K562 (cell line): ENCODE data around the gene GNAI2. TPM values are rescaled to one million over a fixed set of nuclear protein-coding genes. Genes with fewer than 3 reads are reported as not detected.
A peak's percentile ranks its signal among the peaks of the same experiment; 100 is the strongest.

Source experiments
- ATAC-seq: fragments of 200-7000 bp; cut with Tn5 transposase; 3 replicates; pipeline ENCODE4 v1.9.1; 2020; ENCODE audit warnings: moderate library complexity
- BruUV-seq: library from RNA; stranded (reverse); fragments of 400-500 nt; replicated peaks from 2 replicates; lab custom pipeline; 2021; lab: Mats Ljungman, UMichigan
- CTCF ChIA-PET: fragments of 300-600 bp; formaldehyde crosslinking; extraction: SDS; loops from one replicate; lab custom pipeline; 2021; ENCODE audit warnings: low intra/inter-chr PET ratio; lab: Yijun Ruan, JAX
- POLR2A ChIA-PET: fragments of 300-600, 350-650 bp; sonication (Branson Sonifier 250); formaldehyde crosslinking; extraction: SDS; loops from one replicate; lab custom pipeline; 2021; ENCODE audit warnings: antibody characterized with exemption, inconsistent platforms; lab: Yijun Ruan, JAX
- DNase-seq, 4 experiments: peaks; one replicate each; pipeline versions ENCODE4 v3.0.0 to v3.0.0-alpha.2; 2011 to 2018; ENCODE audit warnings: low spot score in 3 of 4, mixed read lengths in 3 of 4; ENCODE audit errors: extremely low read depth in 1 of 4
- FAIRE-seq: peaks from 2 replicates; lab custom pipeline; 2011; peaks lifted over from hg19 to GRCh38; lab: Jason Lieb, UNC
- H2AFZ ChIP-seq: 2 replicates; pipeline ENCODE4 v1.6.0; 2011; ENCODE audit warnings: low read depth, low read length, control low read depth, inconsistent platforms
- H3K27ac ChIP-seq: fragments of 200-600 bp; 3 replicates; pipeline ENCODE4 v1.8.0; 2011; ENCODE audit warnings: low read depth, mild to moderate bottlenecking, control low read depth, inconsistent platforms, low read length, moderate library complexity, mixed read lengths; ENCODE audit errors: extremely low read depth
- H3K27me3 ChIP-seq, 2 experiments: fragments of 300-600 bp in 1 of 2; 2 replicates in 1 of 2; 3 replicates in 1 of 2; pipeline versions ENCODE4 v1.6.0 to v1.8.0; 2011; ENCODE audit warnings: inconsistent platforms in 2 of 2, low read length in 2 of 2, mild to moderate bottlenecking in 1 of 2, mixed read lengths in 1 of 2, moderate library complexity in 1 of 2; ENCODE audit not compliant: control insufficient read depth in 2 of 2, insufficient read depth in 2 of 2
- H3K36me3 ChIP-seq: fragments of 300-600 bp; 3 replicates; pipeline ENCODE4 v1.8.0; 2011; ENCODE audit warnings: mild to moderate bottlenecking, low read length, inconsistent platforms; ENCODE audit not compliant: control insufficient read depth, insufficient read depth
- H3K4me1 ChIP-seq, 2 experiments: fragments of 200-600 bp in 1 of 2; replicated peaks in 1 of 2; 2 replicates in 1 of 2; 3 replicates in 1 of 2; pipeline versions ENCODE4 v1.5.1 to v1.8.0; 2011; ENCODE audit warnings: inconsistent platforms in 2 of 2, low read length in 2 of 2, mild to moderate bottlenecking in 1 of 2, mixed read lengths in 1 of 2, moderate library complexity in 1 of 2; ENCODE audit not compliant: control insufficient read depth in 2 of 2, insufficient read depth in 2 of 2
- H3K4me2 ChIP-seq: 2 replicates; pipeline ENCODE4 v1.6.1; 2011; ENCODE audit warnings: low read length, control low read depth, inconsistent platforms, mixed read lengths; ENCODE audit not compliant: insufficient read depth
- H3K4me3 ChIP-seq: fragments of 200-600 bp; sonication (generic), shearing (Covaris generic); 2 replicates; pipeline ENCODE4 v1.5.1; 2016; ENCODE audit warnings: control low read depth, inconsistent platforms
- H3K79me2 ChIP-seq: fragments of 200-600 bp; 3 replicates; pipeline ENCODE4 v1.8.0; 2011; ENCODE audit warnings: low read length, inconsistent platforms; ENCODE audit not compliant: control insufficient read depth, insufficient read depth
- H3K9ac ChIP-seq, 2 experiments: 2 replicates each; pipeline versions ENCODE4 v1.6.0 to v1.6.1; 2011; ENCODE audit warnings: low read depth in 2 of 2, low read length in 2 of 2, control low read depth in 1 of 2, inconsistent platforms in 1 of 2, mild to moderate bottlenecking in 1 of 2, mixed read lengths in 1 of 2; ENCODE audit not compliant: insufficient read depth in 1 of 2
- H3K9me1 ChIP-seq: one replicate; pipeline ENCODE4 v1.6.0; 2011; ENCODE audit warnings: inconsistent platforms, mild to moderate bottlenecking, low read length, moderate library complexity; ENCODE audit not compliant: control insufficient read depth, insufficient read depth
- H3K9me3 ChIP-seq: replicated peaks from 2 replicates; pipeline ENCODE4 v1.5.1; 2011; ENCODE audit warnings: low read depth, low read length, inconsistent platforms; ENCODE audit not compliant: control insufficient read depth, insufficient read depth
- H4K20me1 ChIP-seq: replicated peaks from 2 replicates; pipeline ENCODE4 v1.6.1; 2011; ENCODE audit warnings: low read length, inconsistent platforms, mixed read lengths; ENCODE audit not compliant: control insufficient read depth, insufficient read depth
- MAX ChIP-seq: sonication (generic); formaldehyde crosslinking; IDR thresholded peaks from 2 replicates; pipeline ENCODE4 v1.9.0; 2022; ENCODE audit warnings: mild to moderate bottlenecking, missing genetic modification reagents
- MTA3 ChIP-seq: fragments of 450-650 bp; formaldehyde crosslinking; IDR thresholded peaks from 2 replicates; pipeline ENCODE4 v1.6.1; 2017; ENCODE audit warnings: mild to moderate bottlenecking, borderline replicate concordance
- POLR3A ChIP-seq: IDR thresholded peaks from 2 replicates; pipeline ENCODE4 v1.6.1; 2011; ENCODE audit warnings: borderline replicate concordance, mild to moderate bottlenecking, moderate library complexity; ENCODE audit not compliant: insufficient read length, insufficient read depth; ENCODE audit errors: extremely low read depth
- ZBTB12 ChIP-seq: fragments of 250-450 bp; sonication (Bioruptor Pico); IDR thresholded peaks from 2 replicates; pipeline ENCODE4 v1.4.0; 2020
- ZNF121 ChIP-seq: sonication (generic); formaldehyde crosslinking; conservative IDR thresholded peaks from 2 replicates; pipeline ENCODE4 v1.8.0; 2022; ENCODE audit warnings: missing genetic modification reagents
- WGBS: fragments of 100-300 bp; shearing (Covaris generic); methylation state at CpG from one replicate; pipeline ENCODE4 v1.1.6; 2016; ENCODE audit warnings: low coverage, mixed read lengths; ENCODE audit not compliant: insufficient coverage; ENCODE audit errors: missing lambda C conversion rate; 5-methylcytosine and 5-hydroxymethylcytosine counted together
- in situ Hi-C: fragments of 300-500 bp; cut with MboI; formaldehyde crosslinking; loops from 4 replicates; pipeline ENCODE4 v1.15.0; 2018; ENCODE audit warnings: inconsistent platforms, mixed read lengths
- intact Hi-C: fragments of 100-400 bp; cut with micrococcal nuclease; formaldehyde crosslinking; loops from 2 replicates; pipeline ENCODE4 v1.14.2; 2022
- polyA plus RNA-seq, 8 experiments: library from polyadenylated mRNA; depleted of rRNA in 4 of 8; stranded (reverse) in 5 of 8; unstranded in 3 of 8; fragments of >200 nt; fragmentation: Nextera tagmentation in 2 of 8; fragmentation: Illumina TruSeq in 1 of 8; extraction: Ambion mirVana in 2 of 8; extraction: Trizol in 1 of 8; gene quantifications; 2 replicates each; pipeline versions ENCODE4 v1.2.1 to v1.2.3, GENCODE V29; 2011 to 2014; ENCODE audit warnings: inconsistent platforms in 1 of 8, missing spikeins in 1 of 8
- total RNA-seq, 7 experiments: library from RNA; depleted of rRNA in 6 of 7; stranded (reverse); fragments of >200 nt in 6 of 7; fragmentation: Illumina TruSeq in 2 of 7; extraction: Trizol in 2 of 7; gene quantifications; 2 replicates each; pipeline versions ENCODE4 v1.2.1 to v1.2.3, GENCODE V29; 2011 to 2021; ENCODE audit warnings: low replicate concordance in 1 of 7

GNAI2 gene
- total and polyA plus RNA-seq, 9 of the 15 experiments (the other 6 are each of a cell fraction or from before 2014, with no cell fraction given), result 1.1 to 72.2 (median 42.7) TPM

GRCh38 chr3:50293079-50293801, 57.2 kb downstream of the GNAI2 start:
- H3K9me1 ChIP-seq, result no peaks in the 10 kb centered on the region
- H3K9me3 ChIP-seq, result no peaks in the 10 kb centered on the region
- H3K4me2 ChIP-seq, result peak overlapping the region; percentile 91
- no peak for DNase-seq
- ATAC-seq, result no peak
- H3K4me1 ChIP-seq, result peaks cover 12 to 71% of the 10 kb centered on the region in 2 experiments; a peak in 4 of 5 replicates
- BruUV-seq, result no TSS peak
- no peaks in the 10 kb centered on the region for H3K27me3 ChIP-seq
- peak overlapping the region; percentile 27; the same call in 1 of the 2 replicates for H3K4me3 ChIP-seq
- 64% methylated on average over 12 of the region's 12 CpGs for WGBS
- H3K9ac ChIP-seq, result peak overlapping the region; percentile 70 to 100
- FAIRE-seq, result no peak
- POLR2A ChIA-PET, result interaction anchor here (0.5 to 1.0 kb wide), 2 partner anchors 26 to 43 kb away, joined by 3 to 5 read pairs; no protein-coding TSS in a partner anchor
- H3K36me3 ChIP-seq, result peaks cover 36% of the 10 kb centered on the region; the same call in 2 of the 3 replicates
- intact Hi-C loops (no loop called here), in situ Hi-C loops (no loop called here)
- peaks cover 42% of the 10 kb centered on the region for H3K79me2 ChIP-seq
- H2AFZ ChIP-seq, result no peak overlapping the region; the same call in 1 of the 2 replicates
- peak overlapping the region; percentile 67 for H3K27ac ChIP-seq
- no peaks in the 10 kb centered on the region for H4K20me1 ChIP-seq
- TF ChIP-seq MAX (CRISPR knock-in tag), result 0 out of 2 replicates have a peak, but pooled peaks have one; percentile 16
- TF ChIP-seq MTA3, result no peak
- CTCF ChIA-PET, result no interaction called here

DNA sequence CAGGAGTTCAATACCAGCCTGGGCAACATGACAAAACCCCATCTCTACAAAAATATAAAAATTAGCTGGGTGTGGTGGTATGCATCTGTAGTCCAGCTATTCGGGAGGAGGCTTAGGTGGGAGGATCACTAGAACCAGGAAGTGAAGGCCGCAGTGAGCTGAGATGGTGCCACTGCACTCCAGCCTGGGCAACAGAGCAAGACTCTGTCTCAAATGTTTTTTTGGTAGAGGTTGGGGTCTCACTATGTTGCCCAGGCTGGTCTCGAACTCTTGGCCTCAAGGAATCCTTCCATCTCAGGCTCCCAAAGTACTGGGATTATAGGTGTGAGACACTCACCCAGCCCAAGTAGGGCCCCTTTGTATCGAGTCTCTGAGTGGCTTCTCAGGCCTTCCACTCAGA, 58.1 kb downstream of the GNAI2 start:
- ATAC-seq, result no peak
- H3K9me3 ChIP-seq, result no peaks in the 10 kb centered on the region
- CTCF ChIA-PET, result no interaction called here
- POLR2A ChIA-PET, result no interaction called here
- DNase-seq, result no peak
- no peak overlapping the region for H2AFZ ChIP-seq
- H3K9me1 ChIP-seq, result no peaks in the 10 kb centered on the region
- 77% methylated on average over 4 of the region's 4 CpGs for WGBS
- H3K27me3 ChIP-seq, result no peaks in the 10 kb centered on the region
- FAIRE-seq, result no peak
- H3K4me2 ChIP-seq, result no peak overlapping the region
- in situ Hi-C loops (no loop called here), intact Hi-C loops (no loop called here)
- H3K9ac ChIP-seq, result no peak overlapping the region
- no peak overlapping the region for H3K4me3 ChIP-seq
- H3K79me2 ChIP-seq, result peaks cover 50% of the 10 kb centered on the region
- peaks cover 27% of the 10 kb centered on the region; the same call in 2 of the 3 replicates for H3K36me3 ChIP-seq
- BruUV-seq, result no TSS peak
- no peak overlapping the region for H3K27ac ChIP-seq
- H3K4me1 ChIP-seq, result peaks cover 13 to 76% of the 10 kb centered on the region in 2 experiments; a peak in 4 of 5 replicates
- H4K20me1 ChIP-seq, result no peaks in the 10 kb centered on the region
- peak; percentile 57; the same call in 1 of the 2 replicates for TF ChIP-seq ZNF121
- TF ChIP-seq POLR3A, result no peak
- no peak for TF ChIP-seq ZBTB12
